SU-DHL-6 (cell line): ENCODE measurements around the gene TPSB2.
A peak's percentile ranks its signal among the peaks of the same experiment; 100 is the strongest.
"Not testable (repeated sequence)": the region's sequence is repeated elsewhere in the genome, so short reads cannot be mapped to it uniquely, and the experiment has no call there.

Source experiments
- H2AFZ ChIP-seq: fragments of 200-600 bp; sonication (generic); 2 replicates; pipeline ENCODE4 v1.6.1; 2014; ENCODE audit warnings: low read depth, mild to moderate bottlenecking, moderate library complexity, mixed read lengths, antibody characterized with exemption, low read length; ENCODE audit not compliant: severe bottlenecking
- H3F3A ChIP-seq: fragments of 200-600 bp; shearing (Covaris generic); 2 replicates; pipeline ENCODE4 v1.6.0; 2016; ENCODE audit warnings: antibody characterized with exemption, mild to moderate bottlenecking; ENCODE audit not compliant: insufficient read depth
- H3K27ac ChIP-seq: fragments of 200-600 bp; sonication (generic); 2 replicates; pipeline ENCODE4 v1.5.1; 2016; ENCODE audit warnings: low read depth, mild to moderate bottlenecking, low read length, moderate library complexity, mixed read lengths
- H3K27me3 ChIP-seq: fragments of 200-600 bp; sonication (generic), shearing (Covaris generic); 2 replicates; pipeline ENCODE4 v1.6.0; 2014; ENCODE audit warnings: mild to moderate bottlenecking, low read length
- H3K36me3 ChIP-seq: fragments of 200-600 bp; sonication (generic); 2 replicates; pipeline ENCODE4 v1.6.1; 2014; ENCODE audit warnings: mild to moderate bottlenecking, low read length, mixed read lengths
- H3K4me2 ChIP-seq: fragments of 300-600, 200-600 bp; shearing (Covaris generic), sonication (generic); 2 replicates; pipeline ENCODE4 v1.6.0; 2014; ENCODE audit warnings: low read length, low read depth, mild to moderate bottlenecking; ENCODE audit not compliant: poor library complexity, severe bottlenecking
- H3K4me3 ChIP-seq: fragments of 200-600 bp; sonication (generic); 2 replicates; pipeline ENCODE4 v1.5.1; 2014; ENCODE audit warnings: antibody characterized with exemption, low read length, mild to moderate bottlenecking, mixed read lengths; ENCODE audit not compliant: insufficient read depth, poor library complexity, severe bottlenecking
- H3K79me2 ChIP-seq: fragments of 200-600 bp; sonication (generic); 2 replicates; pipeline ENCODE4 v1.6.1; 2014; ENCODE audit warnings: mild to moderate bottlenecking, low read length, moderate library complexity; ENCODE audit not compliant: insufficient read depth
- H3K9ac ChIP-seq: fragments of 200-600 bp; sonication (generic); 2 replicates; pipeline ENCODE4 v1.7.0; 2014; ENCODE audit warnings: mild to moderate bottlenecking, low read length
- H3K9me2 ChIP-seq: fragments of 200-600 bp; sonication (generic); replicated peaks from 2 replicates; pipeline ENCODE4 v1.6.1; 2014; ENCODE audit warnings: low read length; ENCODE audit not compliant: insufficient read depth
- H3K9me3 ChIP-seq: fragments of 200-600 bp; sonication (generic); 2 replicates; pipeline ENCODE4 v1.6.1; 2014; ENCODE audit warnings: low read length, mixed read lengths; ENCODE audit not compliant: insufficient read depth
- H4K20me1 ChIP-seq: fragments of 200-600 bp; sonication (generic); 2 replicates; pipeline ENCODE4 v1.6.1; 2014; ENCODE audit warnings: low read depth, mild to moderate bottlenecking, antibody characterized with exemption, low read length, moderate library complexity, mixed read lengths
- EZH2phosphoT487 ChIP-seq: fragments of 200-600 bp; sonication (generic), shearing (Covaris generic); conservative IDR thresholded peaks from 2 replicates; pipeline ENCODE4 v1.6.1; 2018; ENCODE audit warnings: mild to moderate bottlenecking, antibody characterized with exemption, low read length, moderate library complexity, mixed read lengths
- TF ChIP-seq, protein P1 (sequence below): fragments of 200-600 bp; sonication (generic); IDR thresholded peaks from one replicate; pipeline ENCODE4 v1.5.1; 2017; ENCODE audit warnings: antibody characterized with exemption, mild to moderate bottlenecking, low read length, moderate library complexity; ENCODE audit not compliant: insufficient read depth, poor library complexity, severe bottlenecking

TPSB2 gene

DNA sequence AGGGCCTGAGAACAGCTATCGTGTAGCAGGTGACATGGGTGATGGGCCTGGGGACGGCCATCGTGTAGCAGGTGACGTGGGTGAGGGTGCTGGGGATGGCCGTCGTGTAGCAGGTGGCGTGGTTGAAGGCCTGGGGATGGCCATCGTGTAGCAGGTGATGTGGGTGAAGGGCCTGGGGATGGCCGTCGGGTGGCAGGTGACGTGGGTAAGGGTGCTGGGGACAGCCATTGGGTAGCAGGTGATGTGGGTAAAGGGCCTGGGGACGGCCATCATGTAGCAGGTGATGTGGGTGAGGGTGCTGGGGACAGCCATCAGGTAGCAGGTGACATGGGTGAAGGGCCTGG is 41.4 kb upstream of the TPSB2 start:
- no peak for TF ChIP-seq EZH2phosphoT487
- TF ChIP-seq, protein P1, sequence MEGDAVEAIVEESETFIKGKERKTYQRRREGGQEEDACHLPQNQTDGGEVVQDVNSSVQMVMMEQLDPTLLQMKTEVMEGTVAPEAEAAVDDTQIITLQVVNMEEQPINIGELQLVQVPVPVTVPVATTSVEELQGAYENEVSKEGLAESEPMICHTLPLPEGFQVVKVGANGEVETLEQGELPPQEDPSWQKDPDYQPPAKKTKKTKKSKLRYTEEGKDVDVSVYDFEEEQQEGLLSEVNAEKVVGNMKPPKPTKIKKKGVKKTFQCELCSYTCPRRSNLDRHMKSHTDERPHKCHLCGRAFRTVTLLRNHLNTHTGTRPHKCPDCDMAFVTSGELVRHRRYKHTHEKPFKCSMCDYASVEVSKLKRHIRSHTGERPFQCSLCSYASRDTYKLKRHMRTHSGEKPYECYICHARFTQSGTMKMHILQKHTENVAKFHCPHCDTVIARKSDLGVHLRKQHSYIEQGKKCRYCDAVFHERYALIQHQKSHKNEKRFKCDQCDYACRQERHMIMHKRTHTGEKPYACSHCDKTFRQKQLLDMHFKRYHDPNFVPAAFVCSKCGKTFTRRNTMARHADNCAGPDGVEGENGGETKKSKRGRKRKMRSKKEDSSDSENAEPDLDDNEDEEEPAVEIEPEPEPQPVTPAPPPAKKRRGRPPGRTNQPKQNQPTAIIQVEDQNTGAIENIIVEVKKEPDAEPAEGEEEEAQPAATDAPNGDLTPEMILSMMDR, result no peak
- Histone ChIP-seq H3K79me2 (no peaks in the 10 kb centered on the region), H3K4me3 (no peak overlapping the region), H3K27ac (peak overlapping the region; percentile 30), H3K9ac (no peak overlapping the region), H3K36me3 (no peaks in the 10 kb centered on the region), H3K9me3 (no peaks in the 10 kb centered on the region), H2AFZ (no peak overlapping the region), H3F3A (peaks cover 5% of the 10 kb centered on the region; the same call in 1 of the 2 replicates), H3K4me2 (no peak overlapping the region), H4K20me1 (no peaks in the 10 kb centered on the region), H3K9me2 (no peaks in the 10 kb centered on the region), H3K27me3 (no peaks in the 10 kb centered on the region)

DNA sequence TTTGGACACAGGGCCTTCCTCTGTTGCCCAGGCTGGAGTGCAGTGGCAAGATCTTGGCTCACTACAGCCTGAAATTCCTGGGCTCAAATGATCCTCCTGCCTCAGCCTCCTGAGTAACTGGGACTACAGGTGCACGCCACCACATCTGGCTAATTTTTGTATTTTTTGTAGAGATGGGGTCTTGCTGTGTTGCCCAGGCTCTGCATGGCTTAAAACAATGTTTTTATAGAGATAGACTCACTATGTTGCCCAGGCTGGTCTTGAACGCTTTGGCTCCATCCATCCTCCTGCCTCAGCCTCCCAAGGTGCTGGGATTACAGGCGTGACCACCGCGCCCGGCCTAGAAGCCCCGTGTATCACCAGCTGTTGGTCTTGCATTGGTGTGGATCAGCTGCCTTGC is 39.4 kb upstream of the TPSB2 start:
- not testable (repeated sequence) for H3K4me2 ChIP-seq, H3F3A ChIP-seq, H3K9ac ChIP-seq, H3K9me2 ChIP-seq, H3K4me3 ChIP-seq, H3K9me3 ChIP-seq, H3K27ac ChIP-seq, H3K27me3 ChIP-seq, H3K36me3 ChIP-seq, H3K79me2 ChIP-seq, H2AFZ ChIP-seq, H4K20me1 ChIP-seq

DNA sequence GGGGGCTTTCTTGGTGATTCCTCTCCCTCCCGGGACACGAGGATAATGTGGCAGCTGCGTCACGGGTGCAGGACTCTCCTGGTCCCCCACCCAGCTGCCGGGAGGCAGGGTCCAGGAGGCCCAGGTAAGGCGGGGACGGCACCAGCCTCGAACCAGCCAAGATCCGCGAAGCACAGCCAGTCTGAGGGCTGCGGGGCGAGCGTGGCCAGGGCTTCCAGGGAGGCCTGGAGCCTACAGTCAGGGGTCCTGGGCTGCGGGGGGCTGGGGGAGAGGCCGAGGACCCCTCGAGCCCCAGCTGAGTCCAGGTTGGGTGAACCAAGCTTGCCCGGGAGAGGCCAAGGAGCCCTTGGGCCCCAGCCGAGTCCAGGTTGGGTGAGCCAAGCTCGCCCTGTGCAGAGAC is 35.8 kb upstream of the TPSB2 start:
- Histone ChIP-seq H3K27me3 (no peaks in the 10 kb centered on the region), H4K20me1 (no peaks in the 10 kb centered on the region), H3K27ac (no peak overlapping the region), H3F3A (no peaks in the 10 kb centered on the region), H3K9me3 (0 out of 2 replicates have a peak, but pooled peaks cover 9% of the 10 kb centered on the region), H3K4me3 (no peak overlapping the region), H3K4me2 (no peak overlapping the region), H3K79me2 (no peaks in the 10 kb centered on the region), H2AFZ (no peak overlapping the region), H3K36me3 (no peaks in the 10 kb centered on the region), H3K9me2 (no peaks in the 10 kb centered on the region), H3K9ac (no peak overlapping the region)
- no peak for TF ChIP-seq EZH2phosphoT487
- TF ChIP-seq, protein P1, result no peak

DNA sequence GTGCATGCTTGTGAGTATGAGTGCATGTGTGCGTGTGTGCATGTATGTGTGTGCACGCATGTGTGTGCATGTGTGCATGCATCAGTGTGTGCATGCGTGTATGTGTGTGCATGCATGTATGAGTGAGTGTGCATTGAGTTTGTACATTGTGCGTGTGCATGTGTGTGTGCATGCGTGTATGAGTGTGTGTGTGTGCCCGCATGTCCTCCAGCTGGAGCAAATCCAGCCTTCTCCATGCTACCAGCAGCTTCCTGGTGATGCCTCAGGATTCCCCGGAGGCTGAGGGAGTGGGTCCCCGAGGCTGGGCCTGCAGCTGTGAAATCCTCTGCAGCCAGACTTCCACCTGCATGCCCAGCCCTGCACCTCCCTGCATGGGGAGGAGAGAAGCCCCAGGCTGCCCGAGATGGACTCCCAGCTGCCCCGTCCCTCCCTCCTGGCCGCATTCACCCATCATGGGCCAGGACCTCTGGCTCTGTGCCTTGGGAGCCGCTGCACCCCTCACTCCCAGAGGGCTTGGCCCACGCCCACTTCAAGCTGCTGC is 35.2 kb upstream of the TPSB2 start:
- TF ChIP-seq EZH2phosphoT487, result no peak
- TF ChIP-seq, protein P1, result no peak
- H3K9me2 ChIP-seq, result no peaks in the 10 kb centered on the region
- no peak overlapping the region for H3K4me3 ChIP-seq
- 0 out of 2 replicates have a peak, but pooled peaks cover 9% of the 10 kb centered on the region for H3K9me3 ChIP-seq
- H3K36me3 ChIP-seq, result no peaks in the 10 kb centered on the region
- H3K27ac ChIP-seq, result no peak overlapping the region
- H3K9ac ChIP-seq, result no peak overlapping the region
- no peaks in the 10 kb centered on the region for H3F3A ChIP-seq
- no peaks in the 10 kb centered on the region for H3K27me3 ChIP-seq
- no peaks in the 10 kb centered on the region for H3K79me2 ChIP-seq
- no peak overlapping the region for H2AFZ ChIP-seq
- H4K20me1 ChIP-seq, result no peaks in the 10 kb centered on the region
- no peak overlapping the region for H3K4me2 ChIP-seq
